HEK293T (cell line): ENCODE data around the gene ZNF487.
A peak's percentile ranks its signal among the peaks of the same experiment; 100 is the strongest.

Source experiments
- ELF4 ChIP-seq: fragments of 450-650 bp; IDR thresholded peaks from 2 replicates; pipeline ENCODE4 v1.6.1; 2017; ENCODE audit warnings: antibody characterized with exemption
- L3MBTL2 ChIP-seq: fragments of 450-650 bp; conservative IDR thresholded peaks from 2 replicates; pipeline ENCODE4 v1.6.1; 2016; ENCODE audit warnings: mild to moderate bottlenecking
- NFRKB ChIP-seq: fragments of 450-650 bp; IDR thresholded peaks from 2 replicates; pipeline ENCODE4 v1.6.1; 2016; ENCODE audit warnings: mild to moderate bottlenecking, moderate library complexity
- SUZ12 ChIP-seq: fragments of 450-650 bp; IDR thresholded peaks from 2 replicates; pipeline ENCODE4 v1.6.1; 2016; ENCODE audit warnings: mild to moderate bottlenecking
- ZNF384 ChIP-seq: fragments of 450-650 bp; IDR thresholded peaks from 2 replicates; pipeline ENCODE4 v1.6.1; 2016

DNA sequence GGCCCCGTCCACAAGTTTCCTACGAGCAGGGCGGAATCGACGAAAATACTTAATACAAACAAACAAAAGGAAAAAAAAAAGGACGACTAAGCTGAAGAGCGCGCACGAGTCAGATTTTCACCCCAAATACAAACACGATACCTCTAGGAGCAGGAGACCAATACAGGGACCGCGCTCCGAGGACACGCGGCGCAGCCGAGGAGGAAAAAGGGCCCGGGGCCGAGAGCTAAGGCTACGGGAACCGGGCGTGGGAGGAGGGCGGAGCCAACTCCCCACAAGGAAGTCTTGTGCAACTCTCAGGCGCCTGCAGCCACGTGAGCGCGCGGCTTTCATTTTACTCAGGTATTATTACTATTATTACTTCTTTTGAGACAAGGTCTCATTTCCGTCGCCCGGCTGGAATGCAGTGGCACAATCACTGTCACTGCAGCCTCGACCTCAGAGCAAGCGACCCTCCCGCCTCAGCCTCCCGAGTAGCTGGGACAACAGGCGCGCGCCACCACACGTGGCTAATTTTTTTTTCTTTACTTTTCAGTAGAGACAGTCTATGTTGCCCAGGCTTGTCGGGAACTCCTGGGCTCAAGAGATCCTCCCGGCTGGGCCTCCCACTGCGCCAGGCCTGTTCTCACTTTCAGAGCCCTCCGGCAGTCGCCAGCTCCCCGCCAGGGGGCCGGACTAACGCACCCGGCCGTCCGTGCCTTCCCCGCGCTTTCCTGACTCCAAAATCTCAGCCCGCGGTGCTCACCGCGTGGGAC, 29.2 kb upstream of the ZNF487 start:
- TF ChIP-seq ELF4 (0 out of 2 replicates have a peak, but pooled peaks have one; percentile 32), L3MBTL2 (peak; percentile 76), ZNF384 (no peak; the same call in 1 of the 2 replicates), NFRKB (no peak), SUZ12 (no peak)
